HG02623 (cell line): ENCODE data around the gene TTC39C.

ENCODE experiments used
- ATAC-seq: cut with Tn5 transposase; IDR thresholded peaks from one replicate; pipeline ENCODE4 v1.9.1; 2021; ENCODE audit warnings: moderate library complexity; ENCODE audit not compliant: unreplicated experiment

The TTC39C gene

GRCh38 chr18:24076950-24077349, 62.4 kb downstream of the TTC39C start:
- no peak for ATAC-seq

- no peak for ATAC-seq
Measured at GRCh38 chr18:24078391-24078790, 63.8 kb downstream of the TTC39C start.

- no peak for ATAC-seq
Measured at GRCh38 chr18:24080861-24081260, 66.3 kb downstream of the TTC39C start.

GRCh38 chr18:24083550-24083949, 69.0 kb downstream of the TTC39C start:
- no peak for ATAC-seq

- no peak for ATAC-seq
Measured at GRCh38 chr18:24086082-24086481, 71.5 kb downstream of the TTC39C start.

GRCh38 chr18:24089076-24089475, 74.5 kb downstream of the TTC39C start:
- ATAC-seq = no peak

- ATAC-seq = no peak
Measured at GRCh38 chr18:24089515-24090337, 75.2 kb downstream of the TTC39C start.

GRCh38 chr18:24090876-24091275, 76.3 kb downstream of the TTC39C start:
- ATAC-seq = no peak

- no peak for ATAC-seq
Measured at GRCh38 chr18:24094561-24094960, 80.0 kb downstream of the TTC39C start.

- no peak for ATAC-seq
Measured at GRCh38 chr18:24095976-24096375, 81.4 kb downstream of the TTC39C start.

GRCh38 chr18:24103320-24104021, 88.9 kb downstream of the TTC39C start:
- no peak for ATAC-seq

- no peak for ATAC-seq
Measured at GRCh38 chr18:24104486-24104885, 89.9 kb downstream of the TTC39C start.

- ATAC-seq = no peak
Measured at GRCh38 chr18:24108641-24109040, 94.1 kb downstream of the TTC39C start.

- no peak for ATAC-seq
Measured at GRCh38 chr18:24111936-24112335, 97.4 kb downstream of the TTC39C start.

- no peak for ATAC-seq
Measured at GRCh38 chr18:24112464-24112863, 97.9 kb downstream of the TTC39C start.

GRCh38 chr18:24112874-24113615, 98.5 kb downstream of the TTC39C start:
- no peak for ATAC-seq

- ATAC-seq = no peak
Measured at GRCh38 chr18:24114924-24115549, 100.5 kb downstream of the TTC39C start.

- ATAC-seq = no peak
Measured at GRCh38 chr18:24115628-24116027, 101.1 kb downstream of the TTC39C start.

GRCh38 chr18:24118750-24119577, 104.4 kb downstream of the TTC39C start:
- ATAC-seq = no peak

GRCh38 chr18:24120676-24121075, 106.1 kb downstream of the TTC39C start:
- no peak for ATAC-seq
